ENCODE data around the gene CAMSAP2. TPM values are rescaled to one million over a fixed set of nuclear protein-coding genes. Genes with fewer than 3 reads are reported as not detected.

CAMSAP2 gene
- total RNA-seq, 1 experiment from 2014 or later, result 25.0 TPM

GRCh38 chr1:200866116-200866515 lies 127.4 kb downstream of the CAMSAP2 start:
- intact Hi-C loops (cut with micrococcal nuclease), result no loop called here
- no peak overlapping the region for H3K4me3 ChIP-seq (replicated peaks in 1 of 2; ENCODE audit: low read depth in 1 of 2, low read length in 2 of 2)
- ATAC-seq, result no peak
- H3K9me3 ChIP-seq (ENCODE audit: control insufficient read depth in 1 of 2, insufficient read depth in 1 of 2, low read depth in 1 of 2, low read length in 2 of 2), result no peaks in the 10 kb centered on the region
- peaks cover 0 to 4% of the 10 kb centered on the region in 2 experiments; a peak in 1 of 4 replicates for H3K36me3 ChIP-seq (ENCODE audit: control insufficient read depth in 1 of 2, insufficient read depth in 2 of 2, low read length in 2 of 2)
- ChIA-PET RAD21 (ENCODE audit: low non-redundant PET in 1 of 2, low total read pairs in 2 of 2, uncharacterized antibody in 2 of 2, unreplicated experiment in 2 of 2) (no interaction called here), POLR2A (no interaction called here), CTCF (no interaction called here)
- BruUV-seq (replicated peaks), result no TSS peak
- H2AFZ ChIP-seq (ENCODE audit: low read depth, low read length, poor library complexity, severe bottlenecking), result no peak overlapping the region
- H3K27me3 ChIP-seq (ENCODE audit: insufficient read depth, low read length), result no peaks in the 10 kb centered on the region
- H3K9ac ChIP-seq (ENCODE audit: low read length), result no peak overlapping the region
- H4K20me1 ChIP-seq (ENCODE audit: insufficient read depth), result no peaks in the 10 kb centered on the region
- H3K4me1 ChIP-seq (ENCODE audit: control insufficient read depth in 1 of 2, insufficient read depth in 2 of 2, low read length in 2 of 2), result no peaks in the 10 kb centered on the region
- no peak for DNase-seq (ENCODE audit: low read depth, low spot score)
- H3K27ac ChIP-seq (ENCODE audit: low read depth, low read length), result no peak overlapping the region
- H3K4me2 ChIP-seq (ENCODE audit: low read length), result no peak overlapping the region
- H3K79me2 ChIP-seq (ENCODE audit: insufficient read depth, low read length), result no peaks in the 10 kb centered on the region
- TF ChIP-seq ZFX (IDR thresholded peaks at IDR 0.05), result no peak
- TF ChIP-seq POLR2AphosphoS5 (IDR thresholded peaks at IDR 0.05; ENCODE audit: low read depth, low read length), result no peak
- no peak for TF ChIP-seq EGR1 (IDR thresholded peaks at IDR 0.05; ENCODE audit: low read depth)
- TF ChIP-seq EZH2phosphoT487 (IDR thresholded peaks at IDR 0.05; ENCODE audit: borderline replicate concordance), result no peak
- TF ChIP-seq ATF3 (IDR thresholded peaks at IDR 0.05), result no peak
- TF ChIP-seq REST (IDR thresholded peaks at IDR 0.05; ENCODE audit: low read depth), result no peak
- TF ChIP-seq YY1 (IDR thresholded peaks at IDR 0.05; ENCODE audit: extremely low read depth, insufficient replicate concordance, low read depth, low read length), result no peak
- TF ChIP-seq ELF1 (IDR thresholded peaks at IDR 0.05; ENCODE audit: borderline replicate concordance, low read depth), result no peak
- TF ChIP-seq TCF7L2 (IDR thresholded peaks at IDR 0.05; ENCODE audit: borderline replicate concordance, extremely low read depth, insufficient read depth, insufficient read length), result no peak
- no peak for TF ChIP-seq MAX (IDR thresholded peaks at IDR 0.05)
- no peak for TF ChIP-seq ZNF274 (IDR thresholded peaks at IDR 0.05; ENCODE audit: low read depth, low read length)
- TF ChIP-seq EZH2 (IDR thresholded peaks at IDR 0.05), result no peak
- no peak for TF ChIP-seq SP1 (IDR thresholded peaks at IDR 0.05; ENCODE audit: low read depth)
- TF ChIP-seq JUND (IDR thresholded peaks at IDR 0.05), result no peak
- TF ChIP-seq SIN3A (IDR thresholded peaks at IDR 0.05; ENCODE audit: low read depth), result no peak
- TF ChIP-seq SRF (IDR thresholded peaks at IDR 0.05; ENCODE audit: low read depth), result no peak
- no peak for TF ChIP-seq POLR2A (IDR thresholded peaks at IDR 0.05; ENCODE audit: borderline replicate concordance, extremely low read depth, insufficient read depth, insufficient read length)
- no peak for TF ChIP-seq CTCF (IDR thresholded peaks at IDR 0.05 in 2 of 3, conservative IDR thresholded peaks at IDR 0.05 in 1 of 3; ENCODE audit: borderline replicate concordance in 1 of 3, insufficient read depth in 1 of 3, low read depth in 2 of 3, low read length in 2 of 3)
- TF ChIP-seq ZBTB33 (IDR thresholded peaks at IDR 0.05; ENCODE audit: extremely low read depth, insufficient replicate concordance, low read length), result no peak
- TF ChIP-seq CEBPB (IDR thresholded peaks at IDR 0.05; ENCODE audit: low read depth), result no peak
- H3K9me2 ChIP-seq (ENCODE audit: insufficient read depth), result no peaks in the 10 kb centered on the region
